Kidney (tissue), 14 donors: Measurements from ENCODE around the gene CALHM2. TPM values are rescaled to one million over a fixed set of nuclear protein-coding genes. Genes with fewer than 3 reads are reported as not detected.
"Not testable (repeated sequence)": the region's sequence is repeated elsewhere in the genome, so short reads cannot be mapped to it uniquely, and the experiment has no call there.

Experiments
- DNase-seq, 5 donors: peaks; one replicate each; pipeline ENCODE4 v3.0.0-alpha.2; 2013 to 2020
- FAIRE-seq: peaks from 2 replicates; lab custom pipeline; 2012; peaks lifted over from hg19 to GRCh38; lab: Jason Lieb, UNC
- H3K27ac ChIP-seq, 2 donors: one replicate each; pipeline ENCODE4 v1.7.0; 2013; ENCODE audit warnings: low read depth in 2 of 2, low read length in 2 of 2, inconsistent platforms in 1 of 2
- H3K27me3 ChIP-seq: one replicate; pipeline ENCODE4 v1.7.1; 2013; ENCODE audit warnings: low read length, inconsistent platforms; ENCODE audit not compliant: control insufficient read depth, insufficient read depth
- H3K36me3 ChIP-seq, 3 donors: one replicate each; pipeline versions ENCODE4 v1.7.0 to v1.7.1; 2013; ENCODE audit warnings: low read length in 3 of 3, control low read depth in 1 of 3, inconsistent platforms in 1 of 3; ENCODE audit not compliant: insufficient read depth in 3 of 3, control insufficient read depth in 2 of 3
- H3K4me1 ChIP-seq, 3 donors: one replicate each; pipeline versions ENCODE4 v1.7.0 to v1.7.1; 2013; ENCODE audit warnings: low read length in 3 of 3, inconsistent platforms in 1 of 3, low read depth in 1 of 3; ENCODE audit not compliant: control insufficient read depth in 2 of 3, insufficient read depth in 2 of 3
- H3K4me3 ChIP-seq, 3 donors: one replicate each; pipeline versions ENCODE4 v1.7.0 to v1.8.1; 2013; ENCODE audit warnings: low read length in 3 of 3, control low read depth in 1 of 3, inconsistent platforms in 1 of 3
- H3K9ac ChIP-seq, 3 donors: one replicate each; pipeline versions ENCODE4 v1.7.0 to v1.7.1; 2013; ENCODE audit warnings: low read length in 3 of 3, control low read depth in 1 of 3, inconsistent platforms in 1 of 3
- H3K9me3 ChIP-seq, 3 donors: one replicate each; pipeline versions ENCODE4 v1.7.0 to v1.7.1; 2013; ENCODE audit warnings: low read length in 3 of 3, control low read depth in 1 of 3, inconsistent platforms in 1 of 3; ENCODE audit not compliant: control insufficient read depth in 2 of 3, insufficient read depth in 1 of 3
- intact Hi-C: fragments of 100-400 bp; cut with DNase I; formaldehyde crosslinking; loops from one replicate; pipeline ENCODE4 v1.11.1; 2022
- polyA plus RNA-seq: library from polyadenylated mRNA; stranded (reverse); fragments of 350-450 nt; fragmentation: Illumina TruSeq; extraction: RNeasy Lipid Tissue Mini Kit (QIAGEN cat#74804); gene quantifications from one replicate; pipeline ENCODE4 v1.2.3, GENCODE V29; 2014; ENCODE audit warnings: low read depth, low replicate concordance; ENCODE audit not compliant: insufficient read depth
- total RNA-seq: library from RNA; stranded (reverse); fragmentation: NEBNext Ultra II Directional; extraction: Animal tissue kit (Norgen Biotek cat#: 25700); gene quantifications from one replicate; pipeline ENCODE4 v1.2.1, GENCODE V29; 2021
- TF ChIP-seq, protein P1 (sequence below): IDR thresholded peaks from 3 replicates; pipeline ENCODE4 v1.5.1; 2012; ENCODE audit warnings: mild to moderate bottlenecking, moderate library complexity, borderline replicate concordance; ENCODE audit not compliant: insufficient read depth; ENCODE audit errors: extremely low read depth
- donor health status: control.
- donor health status: control.
- donor health status: control.
- donor health status: control.
- donor health status: control.
- donor health status: DM: yes; HTN: yes; CAD: no.
- donor health status: Normal renal cell carcinoma (clear cell type).

Gene CALHM2
- total and polyA plus RNA-seq, 2 donors from 2014 or later = 8.0 to 26.0 TPM

DNA sequence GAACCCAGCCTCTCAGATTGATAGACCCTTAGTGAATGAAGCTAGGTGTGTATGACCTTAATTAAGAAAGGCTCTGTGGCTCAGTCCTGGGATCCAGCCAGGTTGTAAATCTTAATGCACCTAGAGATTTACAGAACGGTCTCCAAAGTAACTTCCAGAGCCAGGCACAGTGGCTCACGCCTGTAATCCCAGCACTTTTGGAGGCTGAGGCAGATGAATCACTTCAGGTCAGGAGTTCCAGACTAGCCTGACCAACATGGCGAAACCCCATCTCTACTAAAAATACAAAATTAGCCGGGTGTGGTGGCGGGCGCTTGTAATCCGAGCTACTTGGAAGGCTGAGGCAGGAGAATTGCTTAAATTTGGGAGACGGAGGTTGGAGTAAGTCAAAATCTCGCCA lies 24.3 kb downstream of the CALHM2 start:
- Histone ChIP-seq H3K36me3 (peaks cover 9 to 39% (median 35%) of the 10 kb centered on the region in 3 donors), H3K9ac (no peak overlapping the region), H3K4me3 (no peak overlapping the region), H3K27me3 (no peaks in the 10 kb centered on the region), H3K27ac (no peak overlapping the region), H3K9me3 (no peaks in the 10 kb centered on the region), H3K4me1 (no peaks in the 10 kb centered on the region)
- TF ChIP-seq, protein P1, sequence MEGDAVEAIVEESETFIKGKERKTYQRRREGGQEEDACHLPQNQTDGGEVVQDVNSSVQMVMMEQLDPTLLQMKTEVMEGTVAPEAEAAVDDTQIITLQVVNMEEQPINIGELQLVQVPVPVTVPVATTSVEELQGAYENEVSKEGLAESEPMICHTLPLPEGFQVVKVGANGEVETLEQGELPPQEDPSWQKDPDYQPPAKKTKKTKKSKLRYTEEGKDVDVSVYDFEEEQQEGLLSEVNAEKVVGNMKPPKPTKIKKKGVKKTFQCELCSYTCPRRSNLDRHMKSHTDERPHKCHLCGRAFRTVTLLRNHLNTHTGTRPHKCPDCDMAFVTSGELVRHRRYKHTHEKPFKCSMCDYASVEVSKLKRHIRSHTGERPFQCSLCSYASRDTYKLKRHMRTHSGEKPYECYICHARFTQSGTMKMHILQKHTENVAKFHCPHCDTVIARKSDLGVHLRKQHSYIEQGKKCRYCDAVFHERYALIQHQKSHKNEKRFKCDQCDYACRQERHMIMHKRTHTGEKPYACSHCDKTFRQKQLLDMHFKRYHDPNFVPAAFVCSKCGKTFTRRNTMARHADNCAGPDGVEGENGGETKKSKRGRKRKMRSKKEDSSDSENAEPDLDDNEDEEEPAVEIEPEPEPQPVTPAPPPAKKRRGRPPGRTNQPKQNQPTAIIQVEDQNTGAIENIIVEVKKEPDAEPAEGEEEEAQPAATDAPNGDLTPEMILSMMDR = no peak
- FAIRE-seq = no peak
- no peak for DNase-seq
- intact Hi-C loops = no loop called here

DNA sequence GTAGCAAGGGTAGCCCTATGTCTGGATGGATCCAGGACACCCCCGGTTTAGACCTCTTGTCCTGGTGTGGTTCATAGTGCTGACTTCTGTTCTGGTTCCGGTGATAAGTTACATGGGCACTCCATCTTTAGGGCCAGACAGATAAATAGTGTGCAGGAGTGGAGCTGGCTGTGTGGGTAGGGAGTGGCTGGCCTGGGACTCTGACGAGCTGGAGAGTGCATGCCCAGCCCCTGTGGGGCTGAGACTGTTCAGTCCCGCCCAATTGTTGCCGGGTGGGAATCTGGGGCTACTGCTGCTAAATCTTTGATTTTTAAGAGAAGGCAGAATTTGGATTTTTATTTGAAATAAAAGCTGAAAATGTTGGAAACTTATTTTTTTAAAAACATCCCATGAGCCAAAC lies 28.4 kb downstream of the CALHM2 start:
- intact Hi-C loops = no loop called here
- TF ChIP-seq, protein P1 = no peak
- FAIRE-seq (no peak), DNase-seq (no peak)
- Histone ChIP-seq H3K4me3 (no peak overlapping the region), H3K27ac (no peak overlapping the region), H3K4me1 (no peaks in the 10 kb centered on the region), H3K27me3 (no peaks in the 10 kb centered on the region), H3K9me3 (no peaks in the 10 kb centered on the region), H3K36me3 (peaks cover 12 to 46% (median 25%) of the 10 kb centered on the region in 3 donors), H3K9ac (no peak overlapping the region)

DNA sequence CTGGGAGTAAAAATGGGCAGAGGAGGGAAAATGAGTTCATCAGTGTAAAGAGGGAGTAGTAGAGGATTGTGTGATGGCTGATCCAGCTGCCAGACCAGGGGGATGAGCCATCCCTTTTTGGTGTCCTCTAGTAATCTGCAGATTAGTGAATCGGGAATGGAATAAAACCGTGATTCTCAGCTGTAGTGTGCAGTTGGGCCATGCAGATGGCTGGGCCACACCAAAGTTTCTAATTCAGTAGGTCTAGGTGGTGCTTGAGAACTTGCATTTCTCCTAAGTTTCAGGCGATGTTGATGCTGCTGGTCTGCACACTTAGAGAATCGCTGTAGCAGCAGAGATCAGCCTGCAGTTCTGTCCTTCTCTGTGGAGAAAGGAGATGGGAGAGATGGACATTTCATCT lies 33.1 kb downstream of the CALHM2 start:
- FAIRE-seq (no peak), DNase-seq (no peak)
- Histone ChIP-seq H3K4me1 (no peaks in the 10 kb centered on the region), H3K4me3 (no peak overlapping the region), H3K9ac (no peak overlapping the region), H3K36me3 (peaks cover 22 to 55% (median 53%) of the 10 kb centered on the region in 3 donors), H3K27me3 (no peaks in the 10 kb centered on the region), H3K27ac (no peak overlapping the region), H3K9me3 (no peaks in the 10 kb centered on the region)
- intact Hi-C loops = loop anchor here (5.0 kb wide), 1 partner anchor 68 kb away; no protein-coding TSS in a partner anchor
- TF ChIP-seq, protein P1 = no peak

DNA sequence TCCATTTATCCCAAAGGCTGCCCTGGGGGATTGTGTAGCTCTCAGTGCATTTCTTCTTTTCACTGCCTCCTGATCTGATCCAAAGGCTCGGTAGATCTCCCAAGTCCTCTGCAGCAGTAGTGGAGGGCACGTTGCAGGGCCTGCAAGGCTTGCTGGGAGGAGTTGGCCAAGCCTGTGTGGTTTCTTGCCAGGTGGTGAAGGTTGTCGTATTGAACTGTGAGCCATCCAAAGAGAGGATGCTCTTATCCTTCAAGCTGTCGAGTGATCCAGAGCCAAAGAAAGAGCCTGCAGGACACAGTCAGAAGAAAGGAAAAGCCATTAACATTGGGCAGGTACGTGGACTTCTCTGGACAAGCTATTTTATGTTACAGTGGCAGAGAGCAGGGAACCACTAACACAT lies 34.6 kb downstream of the CALHM2 start:
- no peaks in the 10 kb centered on the region for H3K9me3 ChIP-seq
- H3K4me1 ChIP-seq = no peaks in the 10 kb centered on the region
- intact Hi-C loops = loop anchor here (5.0 kb wide), 1 partner anchor 70 kb away; no protein-coding TSS in a partner anchor
- no peak overlapping the region for H3K9ac ChIP-seq
- TF ChIP-seq, protein P1 = no peak
- no peak for DNase-seq
- H3K27me3 ChIP-seq = no peaks in the 10 kb centered on the region
- no peak overlapping the region for H3K27ac ChIP-seq
- no peak for FAIRE-seq
- peaks cover 29 to 59% (median 56%) of the 10 kb centered on the region in 3 donors for H3K36me3 ChIP-seq
- no peak overlapping the region for H3K4me3 ChIP-seq

DNA sequence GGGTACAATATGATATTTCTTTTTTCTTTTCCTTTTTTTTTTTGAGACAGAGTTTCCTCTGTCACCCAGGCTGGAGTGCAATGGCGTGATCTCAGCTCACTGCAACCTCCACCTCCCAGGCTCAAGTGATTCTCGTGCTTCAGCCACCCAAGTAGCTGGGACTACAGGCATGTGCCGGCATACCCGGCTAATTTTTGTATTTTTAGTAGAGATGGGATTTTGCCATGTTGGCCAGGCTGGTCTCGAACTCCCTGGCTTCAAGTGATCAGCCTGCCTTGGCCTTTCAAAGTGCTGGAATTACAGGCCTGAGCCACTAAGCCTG lies 35.1 kb downstream of the CALHM2 start:
- not testable (repeated sequence) for H3K27me3 ChIP-seq, H3K9me3 ChIP-seq, H3K9ac ChIP-seq, H3K27ac ChIP-seq, H3K4me1 ChIP-seq, H3K4me3 ChIP-seq, FAIRE-seq, DNase-seq
- intact Hi-C loops = loop anchor here (5.0 kb wide), 1 partner anchor 70 kb away; no protein-coding TSS in a partner anchor
- H3K36me3 ChIP-seq = peaks cover 31 to 59% (median 56%) of the 10 kb centered on the region in 3 donors
